OCI-LY3 (cell line): ENCODE results near the gene CTBP2.

ENCODE experiments used
- H2AFZ ChIP-seq: fragments of 200-600, 300-600 bp; shearing (Covaris generic); 2 replicates; pipeline ENCODE4 v1.6.0; 2014; ENCODE audit warnings: antibody characterized with exemption, low read depth, low read length
- H3K27ac ChIP-seq: fragments of 200-600, 300-600 bp; sonication (generic); 2 replicates; pipeline ENCODE4 v1.5.1; 2014; ENCODE audit warnings: mild to moderate bottlenecking, low read length, moderate library complexity, mixed read lengths
- H3K27me3 ChIP-seq: fragments of 200-600, 300-600 bp; sonication (generic); 2 replicates; pipeline ENCODE4 v1.6.1; 2014; ENCODE audit warnings: low read depth, low read length, mixed read lengths
- H3K36me3 ChIP-seq: fragments of 200-600, 300-600 bp; sonication (generic); replicated peaks from 2 replicates; pipeline ENCODE3; 2014; ENCODE audit warnings: low read depth, low read length, mixed read lengths
- H3K4me1 ChIP-seq: fragments of 300-600, 200-600 bp; sonication (generic); 2 replicates; pipeline ENCODE4 v1.6.1; 2014; ENCODE audit warnings: low read length, mixed read lengths
- H3K4me2 ChIP-seq: fragments of 200-600, 300-600 bp; sonication (generic); 2 replicates; pipeline ENCODE4 v1.6.1; 2014; ENCODE audit warnings: low read length, mixed read lengths
- H3K4me3 ChIP-seq: fragments of 300-600, 200-600 bp; sonication (generic); 2 replicates; pipeline ENCODE4 v1.5.1; 2014; ENCODE audit warnings: antibody characterized with exemption, mild to moderate bottlenecking, low read length, moderate library complexity
- H3K79me2 ChIP-seq: fragments of 300-600, 200-600 bp; shearing (Covaris generic); 2 replicates; pipeline ENCODE4 v1.6.1; 2014; ENCODE audit warnings: mild to moderate bottlenecking, low read length, mixed read lengths
- H3K9ac ChIP-seq: fragments of 300-600, 200-600 bp; shearing (Covaris generic); 2 replicates; pipeline ENCODE4 v1.6.0; 2014; ENCODE audit warnings: mild to moderate bottlenecking, low read length, moderate library complexity
- H3K9me3 ChIP-seq: fragments of 200-600, 300-600 bp; shearing (Covaris generic); 2 replicates; pipeline ENCODE4 v1.6.1; 2014; ENCODE audit warnings: low read length, mixed read lengths; ENCODE audit not compliant: insufficient read depth
- H4K20me1 ChIP-seq: fragments of 200-600, 300-600 bp; sonication (generic); 2 replicates; pipeline ENCODE4 v1.6.1; 2016; ENCODE audit warnings: low read length, mixed read lengths; ENCODE audit not compliant: insufficient read depth
- EZH2phosphoT487 ChIP-seq: fragments of 200-600 bp; shearing (Covaris generic); IDR thresholded peaks from 2 replicates; pipeline ENCODE4 v1.6.1; 2018; ENCODE audit warnings: antibody characterized with exemption, mixed run types, low read depth
- TF ChIP-seq, protein P1 (sequence below): fragments of 200-600, 300-600 bp; sonication (generic); IDR thresholded peaks from 2 replicates; pipeline ENCODE4 v1.5.1; 2014; ENCODE audit warnings: antibody characterized with exemption, low read length, low read depth

CTBP2 gene

DNA sequence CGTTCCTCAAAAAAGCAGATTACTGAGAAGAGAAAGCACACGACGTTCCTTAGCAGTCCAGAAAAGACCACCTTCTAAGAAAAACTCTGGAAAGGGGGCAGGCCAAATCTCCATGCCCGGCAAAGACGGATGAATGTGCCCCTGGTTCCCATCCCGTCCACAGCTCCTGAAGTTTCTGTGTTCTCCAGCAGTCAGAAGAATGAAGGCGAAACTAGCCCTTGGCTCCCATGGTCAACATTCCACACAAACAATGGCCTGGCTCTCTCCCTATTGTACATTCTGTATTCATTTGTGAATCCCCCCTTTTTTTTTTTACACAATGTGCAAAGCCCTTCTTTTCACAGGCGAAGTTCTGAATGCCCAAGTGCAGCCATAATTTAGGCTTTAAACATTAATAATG lies 5.3 kb downstream of the CTBP2 start:
- H3K4me2 ChIP-seq: no peak overlapping the region
- no peak overlapping the region for H2AFZ ChIP-seq
- H3K9me3 ChIP-seq: no peaks in the 10 kb centered on the region
- no peak for TF ChIP-seq EZH2phosphoT487
- TF ChIP-seq, protein P1, sequence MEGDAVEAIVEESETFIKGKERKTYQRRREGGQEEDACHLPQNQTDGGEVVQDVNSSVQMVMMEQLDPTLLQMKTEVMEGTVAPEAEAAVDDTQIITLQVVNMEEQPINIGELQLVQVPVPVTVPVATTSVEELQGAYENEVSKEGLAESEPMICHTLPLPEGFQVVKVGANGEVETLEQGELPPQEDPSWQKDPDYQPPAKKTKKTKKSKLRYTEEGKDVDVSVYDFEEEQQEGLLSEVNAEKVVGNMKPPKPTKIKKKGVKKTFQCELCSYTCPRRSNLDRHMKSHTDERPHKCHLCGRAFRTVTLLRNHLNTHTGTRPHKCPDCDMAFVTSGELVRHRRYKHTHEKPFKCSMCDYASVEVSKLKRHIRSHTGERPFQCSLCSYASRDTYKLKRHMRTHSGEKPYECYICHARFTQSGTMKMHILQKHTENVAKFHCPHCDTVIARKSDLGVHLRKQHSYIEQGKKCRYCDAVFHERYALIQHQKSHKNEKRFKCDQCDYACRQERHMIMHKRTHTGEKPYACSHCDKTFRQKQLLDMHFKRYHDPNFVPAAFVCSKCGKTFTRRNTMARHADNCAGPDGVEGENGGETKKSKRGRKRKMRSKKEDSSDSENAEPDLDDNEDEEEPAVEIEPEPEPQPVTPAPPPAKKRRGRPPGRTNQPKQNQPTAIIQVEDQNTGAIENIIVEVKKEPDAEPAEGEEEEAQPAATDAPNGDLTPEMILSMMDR: no peak
- H3K79me2 ChIP-seq: no peaks in the 10 kb centered on the region
- no peaks in the 10 kb centered on the region for H3K4me1 ChIP-seq
- no peak overlapping the region for H3K27ac ChIP-seq
- no peaks in the 10 kb centered on the region for H4K20me1 ChIP-seq
- H3K27me3 ChIP-seq: peaks cover 40% of the 10 kb centered on the region
- no peak overlapping the region for H3K9ac ChIP-seq
- H3K36me3 ChIP-seq: no peaks in the 10 kb centered on the region
- H3K4me3 ChIP-seq: no peak overlapping the region

DNA sequence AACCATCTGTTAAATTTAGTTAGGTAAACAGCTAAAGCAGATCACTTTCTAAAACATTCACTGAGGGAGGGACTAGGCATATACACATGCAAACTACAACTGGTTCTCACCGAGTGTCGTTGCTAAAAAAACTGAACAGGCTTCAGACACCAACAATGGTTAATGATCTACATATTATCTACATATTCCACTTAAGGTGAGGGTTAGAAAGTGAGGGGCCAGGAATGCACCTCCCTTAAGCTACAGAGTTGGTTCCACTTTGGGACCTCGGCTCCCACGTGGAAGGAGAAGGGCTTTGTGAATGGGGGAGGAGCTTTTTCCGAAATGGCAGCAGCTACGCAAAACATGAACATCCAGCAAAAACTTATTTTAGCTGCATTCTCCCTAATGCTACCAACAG lies 5.8 kb downstream of the CTBP2 start:
- no peaks in the 10 kb centered on the region for H3K4me1 ChIP-seq
- H3K9me3 ChIP-seq: no peaks in the 10 kb centered on the region
- no peak overlapping the region for H3K4me2 ChIP-seq
- no peaks in the 10 kb centered on the region for H4K20me1 ChIP-seq
- H3K27ac ChIP-seq: no peak overlapping the region
- no peak overlapping the region for H3K4me3 ChIP-seq
- no peaks in the 10 kb centered on the region for H3K79me2 ChIP-seq
- H2AFZ ChIP-seq: no peak overlapping the region
- no peak overlapping the region for H3K9ac ChIP-seq
- no peaks in the 10 kb centered on the region for H3K36me3 ChIP-seq
- peaks cover 40% of the 10 kb centered on the region for H3K27me3 ChIP-seq
- TF ChIP-seq EZH2phosphoT487: no peak
- TF ChIP-seq, protein P1: no peak

DNA sequence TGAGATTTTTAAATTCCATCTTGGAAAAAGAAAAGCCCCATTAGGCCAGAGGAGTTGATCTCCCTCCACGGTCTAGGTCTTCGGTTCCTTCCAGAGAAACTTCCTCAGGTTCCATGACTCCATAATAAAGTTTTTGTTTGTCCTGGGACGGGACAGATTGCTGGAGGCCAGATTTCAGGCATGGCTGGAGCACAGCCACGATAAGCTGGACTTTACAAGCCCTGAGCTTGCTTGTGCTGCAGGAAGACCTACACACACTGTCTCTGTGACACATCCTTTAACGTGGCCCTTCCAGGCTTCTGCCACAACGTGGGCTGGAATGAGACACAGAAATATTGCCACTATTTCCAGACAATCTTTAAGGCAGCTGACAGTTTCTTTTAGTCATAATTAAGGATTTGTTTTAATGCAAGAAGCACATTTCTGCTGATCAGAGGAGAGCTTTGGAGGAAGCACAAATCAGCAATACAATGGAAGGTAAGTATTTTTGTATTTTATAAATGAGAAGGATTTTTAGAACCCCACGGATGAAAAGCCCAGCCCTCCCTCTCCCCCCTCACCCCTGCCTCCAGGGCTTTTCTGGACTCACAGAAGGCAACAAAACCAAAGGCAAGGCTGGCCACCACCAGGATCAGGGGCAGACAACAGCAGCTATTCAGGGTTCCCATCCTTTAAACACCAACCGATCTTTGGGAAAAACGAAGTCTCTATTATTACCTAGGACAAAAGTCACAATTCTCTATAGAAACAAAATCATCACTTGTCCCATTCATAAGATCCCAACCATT lies 6.5 kb downstream of the CTBP2 start:
- Histone ChIP-seq H3K4me3 (no peak overlapping the region), H3K27me3 (peaks cover 40% of the 10 kb centered on the region), H3K4me2 (no peak overlapping the region), H3K4me1 (no peaks in the 10 kb centered on the region), H2AFZ (no peak overlapping the region), H3K9me3 (no peaks in the 10 kb centered on the region), H3K9ac (no peak overlapping the region), H3K27ac (no peak overlapping the region), H4K20me1 (no peaks in the 10 kb centered on the region), H3K36me3 (no peaks in the 10 kb centered on the region), H3K79me2 (no peaks in the 10 kb centered on the region)
- TF ChIP-seq, protein P1: no peak
- no peak for TF ChIP-seq EZH2phosphoT487

DNA sequence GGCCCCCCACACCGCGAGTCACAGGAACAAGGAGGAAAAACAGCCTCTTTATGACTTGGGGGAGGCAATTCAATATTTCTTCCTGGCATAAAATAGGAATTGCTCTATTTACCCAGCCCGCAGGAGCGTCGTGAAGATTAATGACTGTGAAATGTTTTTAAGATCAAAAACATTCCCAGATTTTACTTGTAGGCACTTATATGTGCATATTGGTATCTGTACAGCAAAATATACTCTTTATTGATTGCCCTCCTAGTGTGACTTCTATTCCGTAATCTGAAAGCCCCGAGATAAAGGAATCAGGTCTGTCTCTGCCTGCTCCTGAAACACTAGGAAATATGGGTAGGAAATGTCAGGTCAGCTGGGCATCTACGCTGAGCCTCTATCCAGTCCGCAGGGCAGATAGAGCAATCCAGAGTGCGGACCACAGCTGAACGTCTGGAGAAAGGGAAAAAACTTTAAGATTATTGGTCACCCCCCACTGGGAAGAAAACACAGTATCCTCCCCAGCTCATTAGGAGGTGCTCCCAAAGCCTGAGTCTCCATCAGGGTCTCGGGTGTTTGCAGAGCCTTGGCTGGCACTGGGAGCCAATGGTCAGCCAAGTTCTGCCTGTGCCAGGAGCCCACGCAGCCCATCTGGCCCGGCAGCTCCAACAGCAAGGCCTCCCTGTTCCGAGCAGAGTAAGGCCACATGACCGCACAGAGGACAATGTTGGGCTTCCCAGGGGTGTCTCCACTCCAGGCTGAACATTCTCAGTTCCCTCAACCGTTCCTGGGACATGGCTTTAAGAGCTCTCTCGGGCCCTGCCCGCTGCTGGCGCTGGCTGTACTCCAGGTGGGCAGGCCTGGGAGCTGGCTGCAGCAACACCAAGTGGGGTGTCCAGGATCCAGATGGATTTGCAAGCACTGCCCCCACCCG lies 7.7 kb downstream of the CTBP2 start:
- Histone ChIP-seq H3K27ac (no peak overlapping the region), H3K79me2 (no peaks in the 10 kb centered on the region), H3K9me3 (no peaks in the 10 kb centered on the region), H3K4me1 (no peaks in the 10 kb centered on the region), H3K9ac (no peak overlapping the region), H3K4me3 (no peak overlapping the region), H3K36me3 (no peaks in the 10 kb centered on the region), H2AFZ (no peak overlapping the region), H4K20me1 (no peaks in the 10 kb centered on the region), H3K4me2 (no peak overlapping the region), H3K27me3 (peaks cover 35% of the 10 kb centered on the region)
- TF ChIP-seq, protein P1: no peak
- no peak for TF ChIP-seq EZH2phosphoT487
